HUES48 (cell line): ENCODE data around the gene CCDC14.

ENCODE experiments used
- H3K27ac ChIP-seq: one replicate; pipeline ENCODE4 v1.7.0; 2013; ENCODE audit warnings: low read depth, low read length, inconsistent platforms
- H3K27me3 ChIP-seq: 2 replicates; pipeline ENCODE4 v1.6.1; 2013; ENCODE audit warnings: mild to moderate bottlenecking, low read length; ENCODE audit not compliant: control insufficient read depth, insufficient read depth
- H3K36me3 ChIP-seq: 2 replicates; pipeline ENCODE4 v1.6.1; 2013; ENCODE audit warnings: low read length; ENCODE audit not compliant: control insufficient read depth, insufficient read depth
- H3K4me1 ChIP-seq: 2 replicates; pipeline ENCODE4 v1.6.1; 2013; ENCODE audit warnings: mild to moderate bottlenecking, low read length; ENCODE audit not compliant: control insufficient read depth, insufficient read depth
- H3K4me3 ChIP-seq: 2 replicates; pipeline ENCODE4 v1.5.1; 2013; ENCODE audit warnings: mild to moderate bottlenecking, low read depth, low read length
- H3K9ac ChIP-seq: 2 replicates; pipeline ENCODE4 v1.6.1; 2013; ENCODE audit warnings: mild to moderate bottlenecking, low read depth, low read length, moderate library complexity
- H3K9me3 ChIP-seq: 2 replicates; pipeline ENCODE4 v1.6.1; 2013; ENCODE audit warnings: low read length; ENCODE audit not compliant: control insufficient read depth, insufficient read depth

CCDC14 gene

GRCh38 chr3:123935830-123936229, 25.2 kb downstream of the CCDC14 start:
- H3K9ac ChIP-seq = no peak overlapping the region
- H3K9me3 ChIP-seq = no peaks in the 10 kb centered on the region
- H3K27me3 ChIP-seq = no peaks in the 10 kb centered on the region
- peaks cover 94% of the 10 kb centered on the region for H3K36me3 ChIP-seq
- H3K27ac ChIP-seq = no peak overlapping the region
- no peak overlapping the region for H3K4me3 ChIP-seq
- no peaks in the 10 kb centered on the region for H3K4me1 ChIP-seq

DNA sequence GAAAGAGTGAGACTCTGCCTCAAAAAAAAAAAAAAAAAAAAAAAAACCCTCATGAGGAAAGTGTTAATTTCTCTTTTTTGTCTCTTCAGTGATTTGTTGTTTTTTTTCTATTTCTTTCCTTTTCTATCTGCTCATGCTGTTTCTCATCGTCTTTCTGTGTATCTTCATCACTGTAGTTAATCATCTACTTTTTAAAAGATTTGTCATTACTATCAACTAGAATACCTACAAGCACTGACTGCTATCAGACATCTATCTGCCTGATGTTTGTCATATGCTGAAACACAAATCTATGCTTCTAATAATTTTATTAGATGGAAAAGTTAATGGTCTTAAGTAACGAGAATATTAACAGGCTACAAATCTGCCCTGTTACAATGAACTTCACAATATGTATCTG, 26.8 kb downstream of the CCDC14 start:
- H3K27me3 ChIP-seq = no peaks in the 10 kb centered on the region
- no peaks in the 10 kb centered on the region for H3K9me3 ChIP-seq
- no peak overlapping the region for H3K4me3 ChIP-seq
- H3K4me1 ChIP-seq = no peaks in the 10 kb centered on the region
- no peak overlapping the region for H3K27ac ChIP-seq
- H3K9ac ChIP-seq = no peak overlapping the region
- H3K36me3 ChIP-seq = peaks cover 95% of the 10 kb centered on the region

DNA sequence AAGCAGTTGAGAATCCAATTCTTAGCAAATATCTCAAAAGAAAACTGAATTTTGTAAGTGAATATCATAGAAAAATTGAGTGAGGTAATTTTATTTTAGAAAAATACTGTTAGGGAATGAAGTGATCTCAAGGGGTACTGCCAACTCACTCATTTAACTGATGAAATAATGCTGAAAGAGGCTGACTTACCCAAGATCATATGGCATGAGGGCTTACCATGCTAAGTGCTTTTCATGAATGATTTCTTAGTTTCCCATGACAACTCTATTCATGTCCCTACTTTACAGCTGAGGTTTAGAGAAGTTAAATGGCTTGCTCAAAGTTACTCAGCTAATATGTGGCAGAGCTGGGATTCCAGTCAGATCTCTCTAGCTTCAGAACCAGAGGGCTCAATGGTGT, 30.6 kb downstream of the CCDC14 start:
- H3K9me3 ChIP-seq = no peaks in the 10 kb centered on the region
- no peak overlapping the region for H3K9ac ChIP-seq
- no peak overlapping the region for H3K4me3 ChIP-seq
- no peaks in the 10 kb centered on the region for H3K27me3 ChIP-seq
- H3K36me3 ChIP-seq = peaks cover 90% of the 10 kb centered on the region
- H3K27ac ChIP-seq = no peak overlapping the region
- no peaks in the 10 kb centered on the region for H3K4me1 ChIP-seq

DNA sequence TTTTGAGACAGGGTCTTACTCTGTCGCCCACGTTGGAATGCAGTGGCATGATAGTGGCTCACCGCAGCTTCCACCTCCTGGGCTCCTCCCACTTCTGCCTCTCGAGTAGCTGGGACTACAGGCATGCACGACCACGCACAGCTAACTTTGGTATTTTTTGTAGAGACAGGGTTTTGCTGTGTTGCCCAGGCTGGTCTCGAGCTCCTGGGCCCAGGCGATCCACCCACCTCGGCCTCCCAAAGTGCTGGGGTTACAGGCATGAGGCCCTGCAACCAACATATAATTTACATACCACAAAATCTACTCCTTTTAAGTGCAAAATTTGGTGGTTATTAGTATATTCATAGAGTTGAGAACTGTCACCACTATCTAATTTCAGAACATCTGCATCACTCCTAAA, 31.7 kb downstream of the CCDC14 start:
- Histone ChIP-seq H3K36me3 (peaks cover 87% of the 10 kb centered on the region), H3K27ac (no peak overlapping the region), H3K27me3 (no peaks in the 10 kb centered on the region), H3K9ac (no peak overlapping the region), H3K4me1 (no peaks in the 10 kb centered on the region), H3K4me3 (no peak overlapping the region), H3K9me3 (no peaks in the 10 kb centered on the region)

GRCh38 chr3:123926396-123926795, 34.6 kb downstream of the CCDC14 start:
- Histone ChIP-seq H3K27me3 (no peaks in the 10 kb centered on the region), H3K36me3 (peaks cover 82% of the 10 kb centered on the region), H3K9me3 (no peaks in the 10 kb centered on the region), H3K27ac (no peak overlapping the region), H3K4me1 (no peaks in the 10 kb centered on the region), H3K9ac (no peak overlapping the region), H3K4me3 (no peak overlapping the region)

GRCh38 chr3:123920868-123921267, 40.2 kb downstream of the CCDC14 start:
- Histone ChIP-seq H3K4me3 (no peak overlapping the region), H3K27me3 (no peaks in the 10 kb centered on the region), H3K9ac (no peak overlapping the region), H3K4me1 (no peaks in the 10 kb centered on the region), H3K27ac (no peak overlapping the region), H3K36me3 (peaks cover 53% of the 10 kb centered on the region), H3K9me3 (no peaks in the 10 kb centered on the region)

GRCh38 chr3:123920383-123920782, 40.6 kb downstream of the CCDC14 start:
- H3K27ac ChIP-seq = no peak overlapping the region
- H3K4me3 ChIP-seq = no peak overlapping the region
- H3K36me3 ChIP-seq = peaks cover 53% of the 10 kb centered on the region
- H3K9me3 ChIP-seq = no peaks in the 10 kb centered on the region
- H3K27me3 ChIP-seq = no peaks in the 10 kb centered on the region
- no peak overlapping the region for H3K9ac ChIP-seq
- no peaks in the 10 kb centered on the region for H3K4me1 ChIP-seq

DNA sequence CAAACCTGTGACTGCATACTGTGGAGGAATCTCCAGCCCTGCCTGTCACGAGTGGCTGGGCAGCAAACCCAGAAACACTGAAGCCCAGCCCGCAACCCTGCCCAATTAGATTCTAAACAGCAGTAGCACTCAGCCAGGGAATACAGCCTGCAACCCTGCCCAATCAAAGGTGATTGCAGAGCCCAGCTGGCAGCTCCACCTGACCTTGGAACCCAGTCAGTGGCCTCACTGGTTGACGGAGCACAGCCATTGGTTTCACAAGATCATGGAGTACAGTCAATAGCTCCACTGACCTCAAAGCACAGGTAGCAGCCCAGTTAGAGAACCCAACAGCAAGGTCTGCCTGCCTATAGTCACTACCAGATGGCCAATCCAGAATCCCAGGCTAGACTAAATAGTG, 41.7 kb downstream of the CCDC14 start:
- H3K9me3 ChIP-seq = no peaks in the 10 kb centered on the region
- no peaks in the 10 kb centered on the region for H3K4me1 ChIP-seq
- H3K27me3 ChIP-seq = no peaks in the 10 kb centered on the region
- H3K4me3 ChIP-seq = no peak overlapping the region
- H3K9ac ChIP-seq = no peak overlapping the region
- H3K36me3 ChIP-seq = peaks cover 57% of the 10 kb centered on the region
- H3K27ac ChIP-seq = no peak overlapping the region

GRCh38 chr3:123914829-123915228, 46.2 kb downstream of the CCDC14 start:
- H3K4me1 ChIP-seq = no peaks in the 10 kb centered on the region; the same call in 1 of the 2 replicates

GRCh38 chr3:123909785-123910184, 51.2 kb downstream of the CCDC14 start:
- no peaks in the 10 kb centered on the region; the same call in 1 of the 2 replicates for H3K4me1 ChIP-seq
- no peak overlapping the region for H3K27ac ChIP-seq
- no peak overlapping the region for H3K4me3 ChIP-seq
- no peak overlapping the region for H3K9ac ChIP-seq
- H3K36me3 ChIP-seq = peaks cover 5% of the 10 kb centered on the region
- H3K9me3 ChIP-seq = no peaks in the 10 kb centered on the region
- no peaks in the 10 kb centered on the region for H3K27me3 ChIP-seq

More at GRCh38 chr3:123914829-123915228, 46.2 kb downstream of the CCDC14 start:
- Histone ChIP-seq H3K36me3 (peaks cover 29% of the 10 kb centered on the region), H3K4me3 (no peak overlapping the region), H3K9ac (no peak overlapping the region), H3K27ac (no peak overlapping the region), H3K9me3 (no peaks in the 10 kb centered on the region), H3K27me3 (no peaks in the 10 kb centered on the region)

GRCh38 chr3:123907720-123908119, 53.3 kb downstream of the CCDC14 start:
- H3K27ac ChIP-seq = no peak overlapping the region
- H3K4me3 ChIP-seq = no peak overlapping the region
- H3K36me3 ChIP-seq = no peaks in the 10 kb centered on the region
- no peaks in the 10 kb centered on the region for H3K27me3 ChIP-seq
- H3K9ac ChIP-seq = no peak overlapping the region
- H3K4me1 ChIP-seq = no peaks in the 10 kb centered on the region; the same call in 1 of the 2 replicates
- no peaks in the 10 kb centered on the region for H3K9me3 ChIP-seq
